Muscle layer of duodenum (tissue), 2 donors: ENCODE measurements around the gene KARS1.
"Not testable (repeated sequence)": the region's sequence is repeated elsewhere in the genome, so short reads cannot be mapped to it uniquely, and the experiment has no call there.

Source experiments
- H3K27ac ChIP-seq: one replicate; pipeline ENCODE4 v1.7.0; 2013; ENCODE audit warnings: mild to moderate bottlenecking, low read length
- H3K27me3 ChIP-seq: one replicate; pipeline ENCODE4 v1.7.0; 2013; ENCODE audit warnings: low read depth, mild to moderate bottlenecking, control low read depth, low read length
- H3K36me3 ChIP-seq, 2 donors: one replicate each; pipeline ENCODE4 v1.7.0; 2013; ENCODE audit warnings: low read length in 2 of 2, control low read depth in 1 of 2, mild to moderate bottlenecking in 1 of 2; ENCODE audit not compliant: insufficient read depth in 2 of 2, control insufficient read depth in 1 of 2
- H3K4me1 ChIP-seq, 2 donors: one replicate each; pipeline ENCODE4 v1.7.0; 2013; ENCODE audit warnings: low read length in 2 of 2, mild to moderate bottlenecking in 2 of 2, control low read depth in 1 of 2, moderate library complexity in 1 of 2; ENCODE audit not compliant: insufficient read depth in 2 of 2, control insufficient read depth in 1 of 2
- H3K4me3 ChIP-seq, 2 donors: one replicate each; pipeline ENCODE4 v1.7.0; 2013; ENCODE audit warnings: low read length in 2 of 2, low read depth in 1 of 2, mild to moderate bottlenecking in 1 of 2
- H3K9me3 ChIP-seq, 2 donors: one replicate each; pipeline ENCODE4 v1.7.0; 2013; ENCODE audit warnings: low read length in 2 of 2, control low read depth in 1 of 2, mild to moderate bottlenecking in 1 of 2; ENCODE audit not compliant: control insufficient read depth in 1 of 2
- donor health status: healthy.

The KARS1 gene

GRCh38 chr16:75603241-75603640 is 44.2 kb downstream of the KARS1 start:
- peaks cover 0 to 4% of the 10 kb centered on the region in 2 donors for H3K9me3 ChIP-seq
- H3K27me3 ChIP-seq: no peaks in the 10 kb centered on the region
- peaks cover 53 to 60% of the 10 kb centered on the region in 2 donors for H3K36me3 ChIP-seq
- H3K27ac ChIP-seq: no peak overlapping the region
- no peak overlapping the region for H3K4me3 ChIP-seq
- H3K4me1 ChIP-seq: no peaks in the 10 kb centered on the region

GRCh38 chr16:75599452-75600277 is 47.8 kb downstream of the KARS1 start:
- peaks cover 36 to 58% of the 10 kb centered on the region in 2 donors for H3K36me3 ChIP-seq
- peak overlapping the region; percentile 28 for H3K27ac ChIP-seq
- peaks cover 0 to 4% of the 10 kb centered on the region in 2 donors for H3K9me3 ChIP-seq
- no peak overlapping the region for H3K4me3 ChIP-seq
- no peaks in the 10 kb centered on the region for H3K27me3 ChIP-seq
- H3K4me1 ChIP-seq: no peaks in the 10 kb centered on the region

DNA sequence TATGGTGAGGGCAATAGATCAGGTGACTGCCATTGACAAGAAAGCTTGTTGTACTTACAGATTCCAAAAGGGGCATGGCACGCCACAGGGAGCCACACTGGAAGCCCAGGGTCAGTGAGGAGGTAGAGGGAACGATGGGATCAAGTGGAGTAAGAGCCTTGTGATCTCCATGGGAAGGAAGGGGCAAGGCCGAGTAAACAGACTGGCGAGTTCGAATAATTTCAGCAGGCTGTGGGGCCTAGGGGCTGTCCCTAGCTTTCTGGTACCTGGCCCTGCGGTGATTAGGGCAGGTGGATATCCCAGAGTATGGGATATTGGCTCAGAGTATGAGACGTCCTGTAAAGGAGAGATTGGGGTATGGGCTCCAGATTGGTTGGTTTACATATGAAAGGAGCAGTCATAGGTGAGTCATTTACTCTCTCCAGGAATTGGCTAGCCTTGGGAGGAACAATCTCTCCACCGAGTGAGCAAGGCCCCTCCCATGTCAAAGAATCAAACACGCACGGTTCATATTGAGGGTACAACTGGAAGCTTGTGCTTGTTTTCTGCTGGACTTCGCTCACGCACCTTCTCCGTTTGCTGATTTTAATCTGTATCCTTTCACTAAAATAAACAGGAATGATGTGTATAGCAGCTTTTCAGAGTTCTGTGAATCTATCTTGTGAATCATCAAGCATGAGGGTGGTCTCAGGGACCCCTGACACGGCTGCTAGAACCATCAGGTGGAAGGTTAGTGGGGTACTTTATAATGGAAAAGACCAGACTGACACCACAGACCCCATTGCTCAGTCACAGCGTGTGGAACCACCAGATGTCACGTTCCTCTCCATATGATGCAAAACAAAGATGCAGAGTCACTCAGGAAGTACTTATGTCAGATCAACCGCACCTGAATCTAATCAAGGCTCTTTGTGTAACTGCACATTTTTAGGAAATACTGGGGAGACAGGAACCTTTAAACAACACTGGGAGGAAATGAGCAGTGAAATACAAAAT is 53.3 kb downstream of the KARS1 start:
- Histone ChIP-seq H3K4me3 (no peak overlapping the region), H3K36me3 (peaks cover 5 to 14% of the 10 kb centered on the region in 2 donors)

DNA sequence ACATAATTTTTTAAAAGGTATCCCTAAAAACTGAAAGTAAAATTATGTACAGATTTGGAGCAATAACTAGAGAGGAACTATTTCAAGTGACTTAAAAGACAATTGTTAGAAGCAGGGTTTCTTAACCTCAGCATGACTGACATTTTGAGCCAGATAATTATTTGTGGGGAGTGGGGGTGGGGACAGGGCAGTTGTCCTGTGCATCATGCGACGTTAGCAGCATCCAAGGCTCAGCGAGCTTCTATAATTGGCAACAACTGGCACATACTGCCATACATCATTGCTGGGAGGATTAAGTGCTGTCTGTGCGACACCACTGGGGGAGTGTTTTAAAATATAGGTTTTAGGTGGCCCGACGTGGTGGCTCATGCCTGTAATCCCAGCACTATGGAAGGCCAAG is 54.2 kb downstream of the KARS1 start:
- Histone ChIP-seq H3K27ac (no peak overlapping the region), H3K36me3 (peaks cover 5 to 14% of the 10 kb centered on the region in 2 donors), H3K9me3 (no peaks in the 10 kb centered on the region), H3K27me3 (no peaks in the 10 kb centered on the region), H3K4me3 (no peak overlapping the region), H3K4me1 (peaks cover 0 to 13% of the 10 kb centered on the region in 2 donors)

More for the DNA sequence above, 53.3 kb downstream of the KARS1 start:
- Histone ChIP-seq H3K9me3 (no peaks in the 10 kb centered on the region), H3K4me1 (peaks cover 0 to 13% of the 10 kb centered on the region in 2 donors), H3K27ac (no peak overlapping the region), H3K27me3 (no peaks in the 10 kb centered on the region)

GRCh38 chr16:75591927-75592326 is 55.5 kb downstream of the KARS1 start:
- not testable (repeated sequence) for H3K27ac ChIP-seq, H3K27me3 ChIP-seq, H3K9me3 ChIP-seq, H3K4me3 ChIP-seq, H3K36me3 ChIP-seq
- peaks cover 0 to 13% of the 10 kb centered on the region in 2 donors for H3K4me1 ChIP-seq

DNA sequence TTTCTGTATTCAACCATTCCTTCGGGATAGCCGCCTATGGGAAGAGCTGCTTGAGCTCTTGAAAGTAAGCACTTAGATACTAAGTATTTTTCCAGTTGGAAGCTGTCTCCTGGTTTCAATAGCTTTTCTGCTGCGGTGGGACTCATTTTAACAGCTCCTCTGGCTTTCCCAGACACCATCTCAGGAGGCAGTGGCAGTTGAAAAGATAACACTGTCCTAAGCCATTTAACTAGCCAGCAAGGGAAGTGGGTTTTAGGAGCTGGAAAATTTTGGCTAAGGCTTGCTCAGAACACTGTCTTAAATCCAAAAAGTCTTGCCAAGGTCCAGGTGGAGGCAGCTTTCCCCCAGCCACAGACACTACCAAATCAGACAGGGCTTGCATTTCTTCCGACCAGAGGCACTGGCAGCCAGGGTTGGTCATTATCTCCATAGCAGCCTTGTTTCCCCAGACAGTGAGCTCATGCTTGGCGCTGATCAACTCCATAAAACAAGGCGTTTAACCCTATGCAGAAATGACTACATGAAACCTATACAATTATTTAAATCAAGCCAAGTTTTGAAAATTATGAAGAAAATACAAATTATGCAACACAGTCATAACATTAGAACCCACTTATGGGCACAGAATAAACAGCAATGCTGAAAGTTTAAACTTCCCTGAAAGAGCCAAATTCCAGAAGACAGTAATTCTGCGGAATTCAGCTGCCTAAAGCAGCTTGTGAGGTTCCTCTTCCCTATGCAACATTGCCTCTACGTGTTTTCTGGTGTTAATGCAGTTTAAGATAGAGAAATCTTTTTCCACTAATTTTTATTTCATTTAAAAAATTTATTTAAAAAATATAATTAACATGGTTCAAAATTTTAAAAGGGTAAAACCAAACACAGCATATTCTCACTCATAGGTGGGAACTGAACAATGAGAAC is 56.3 kb downstream of the KARS1 start:
- Histone ChIP-seq H3K27me3 (no peaks in the 10 kb centered on the region), H3K4me3 (peak overlapping the region; percentile 9 to 30), H3K4me1 (peaks cover 0 to 13% of the 10 kb centered on the region in 2 donors), H3K27ac (peak overlapping the region; percentile 88), H3K36me3 (peaks cover 5 to 11% of the 10 kb centered on the region in 2 donors), H3K9me3 (no peaks in the 10 kb centered on the region)

DNA sequence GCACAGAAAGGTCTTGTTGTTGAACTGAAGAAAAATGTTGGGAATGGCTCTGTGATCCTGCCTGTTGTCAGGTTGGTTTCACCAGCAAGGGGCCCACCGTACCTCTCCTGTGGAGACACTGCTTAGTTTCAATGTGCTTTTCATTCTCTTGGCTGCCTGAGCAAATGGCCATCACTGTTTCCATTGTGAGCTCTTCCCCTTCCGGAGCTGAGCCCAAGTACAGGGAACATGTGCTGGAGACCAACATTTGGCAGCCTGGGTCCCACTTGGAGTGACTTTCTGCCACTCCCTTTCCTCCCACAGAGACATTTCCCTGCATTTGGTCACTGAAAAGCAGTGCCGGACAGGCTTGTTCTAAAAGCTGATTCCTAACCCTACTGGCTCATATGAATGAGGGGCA is 58.2 kb downstream of the KARS1 start:
- H3K4me1 ChIP-seq: peaks cover 0 to 13% of the 10 kb centered on the region in 2 donors
- H3K27ac ChIP-seq: no peak overlapping the region
- H3K36me3 ChIP-seq: peaks cover 5 to 11% of the 10 kb centered on the region in 2 donors
- no peaks in the 10 kb centered on the region for H3K9me3 ChIP-seq
- H3K4me3 ChIP-seq: no peak overlapping the region
- H3K27me3 ChIP-seq: no peaks in the 10 kb centered on the region

GRCh38 chr16:75588716-75589115 is 58.7 kb downstream of the KARS1 start:
- no peak overlapping the region for H3K27ac ChIP-seq
- peaks cover 0 to 13% of the 10 kb centered on the region in 2 donors for H3K4me1 ChIP-seq
- H3K27me3 ChIP-seq: no peaks in the 10 kb centered on the region
- no peaks in the 10 kb centered on the region for H3K9me3 ChIP-seq
- no peak overlapping the region for H3K4me3 ChIP-seq
- peaks cover 5 to 6% of the 10 kb centered on the region in 2 donors for H3K36me3 ChIP-seq

DNA sequence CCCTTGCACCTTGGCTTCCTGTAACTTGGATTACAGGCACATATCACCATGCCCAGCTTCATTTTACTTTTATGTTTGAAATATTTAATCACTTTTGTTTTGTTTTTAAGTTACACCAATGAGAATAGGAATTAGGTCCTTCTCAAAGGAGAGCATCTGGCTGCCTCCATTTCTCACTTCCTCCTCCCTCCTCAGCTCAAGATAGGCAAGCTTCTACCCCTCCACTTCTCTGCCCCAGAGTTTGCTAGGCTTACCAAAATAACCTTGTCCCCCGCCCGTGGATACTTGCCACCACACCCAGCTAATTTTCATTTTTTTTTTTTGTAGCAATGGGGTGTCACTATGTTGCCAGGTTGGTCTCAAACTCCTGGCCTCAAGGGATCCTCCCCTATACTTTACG is 63.4 kb downstream of the KARS1 start:
- Histone ChIP-seq H3K4me3 (no peak overlapping the region), H3K27ac (no peak overlapping the region), H3K27me3 (no peaks in the 10 kb centered on the region), H3K36me3 (peaks cover 10 to 12% of the 10 kb centered on the region in 2 donors), H3K9me3 (no peaks in the 10 kb centered on the region), H3K4me1 (no peaks in the 10 kb centered on the region)

GRCh38 chr16:75579281-75579834 is 68.1 kb downstream of the KARS1 start:
- no peaks in the 10 kb centered on the region for H3K9me3 ChIP-seq
- H3K27ac ChIP-seq: no peak overlapping the region
- H3K36me3 ChIP-seq: peaks cover 32 to 50% of the 10 kb centered on the region in 2 donors
- H3K27me3 ChIP-seq: no peaks in the 10 kb centered on the region
- H3K4me3 ChIP-seq: no peak overlapping the region
- H3K4me1 ChIP-seq: no peaks in the 10 kb centered on the region
